Occipital lobe (tissue), 2 donors: ENCODE data around the gene FAM83E. TPM values are rescaled to one million over a fixed set of nuclear protein-coding genes. Genes with fewer than 3 reads are reported as not detected.
A peak's percentile ranks its signal among the peaks of the same experiment; 100 is the strongest.
"Not testable (repeated sequence)": the region's sequence is repeated elsewhere in the genome, so short reads cannot be mapped to it uniquely, and the experiment has no call there.

ENCODE experiments used
- DNase-seq: peaks from one replicate; lab custom pipeline; 2025; lab: John Stamatoyannopoulos, UW
- total RNA-seq: library from RNA; depleted of rRNA; stranded (reverse); fragments of >200 nt; gene quantifications from one replicate; pipeline ENCODE4 v1.2.3, GENCODE V29; 2014

FAM83E gene
- total RNA-seq, 1 donor from 2014 or later: 0.47 TPM

GRCh38 chr19:48578891-48579290, 36.0 kb downstream of the FAM83E start:
- DNase-seq: no peak

GRCh38 chr19:48577908-48578307, 37.0 kb downstream of the FAM83E start:
- not testable (repeated sequence) for DNase-seq

DNA sequence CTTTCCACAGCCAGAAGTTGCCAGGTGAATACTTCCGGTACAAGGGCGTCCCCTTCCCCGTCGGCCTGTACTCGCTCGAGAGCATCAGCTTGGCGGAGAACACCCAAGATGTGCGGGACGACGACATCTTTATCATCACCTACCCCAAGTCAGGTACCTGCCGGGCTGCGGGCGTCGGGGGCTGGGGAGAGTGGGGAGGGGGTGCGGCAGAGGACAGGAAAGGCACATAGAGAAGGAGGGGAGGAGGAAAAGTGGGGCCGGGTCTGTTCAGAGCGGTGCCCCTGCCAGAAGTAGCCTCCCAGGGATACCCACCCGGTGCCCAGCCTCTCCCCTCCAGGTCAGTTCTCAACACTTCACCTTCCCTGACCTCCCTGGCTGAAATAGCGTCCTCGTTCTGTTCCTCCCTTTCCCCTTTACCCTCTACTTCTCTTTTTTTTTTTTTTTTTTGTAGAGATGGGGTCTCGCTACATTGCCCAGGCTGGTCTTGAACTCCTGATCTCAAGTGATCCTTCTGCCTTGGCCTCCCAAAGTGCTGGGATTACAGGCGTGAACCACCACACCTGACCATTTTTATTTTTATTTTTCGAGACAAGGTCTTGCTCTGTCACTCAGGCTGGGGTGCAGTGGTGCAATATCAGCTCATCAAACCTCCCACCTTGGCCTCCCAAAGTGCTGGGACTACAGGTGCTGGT, 38.8 kb downstream of the FAM83E start:
- no peak for DNase-seq

GRCh38 chr19:48573163-48573505, 41.7 kb downstream of the FAM83E start:
- no peak for DNase-seq

- DNase-seq: no peak
Measured at GRCh38 chr19:48571378-48572162, 43.3 kb downstream of the FAM83E start.

DNA sequence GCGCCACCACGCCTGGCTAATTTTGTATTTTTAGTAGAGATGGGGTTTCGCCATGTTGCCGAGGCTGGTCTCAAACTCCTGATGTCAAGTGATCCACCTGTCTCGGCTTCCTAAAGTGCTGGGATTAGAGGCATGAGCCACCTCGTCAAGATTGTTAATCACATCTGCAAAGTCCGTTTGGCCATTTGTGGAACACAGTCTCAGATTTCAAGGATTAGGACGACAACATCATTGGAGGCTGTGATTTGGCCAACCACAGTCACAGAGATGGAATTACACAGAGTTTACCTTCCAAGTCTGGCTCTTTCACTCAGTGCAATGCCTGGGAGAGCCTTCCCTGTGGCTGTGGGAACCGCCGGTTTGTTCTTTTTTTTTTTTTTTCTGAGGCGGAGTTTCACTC, 45.1 kb downstream of the FAM83E start:
- DNase-seq: no peak

- DNase-seq: peak; percentile 72
Measured at GRCh38 chr19:48568345-48568886, 46.5 kb downstream of the FAM83E start.

DNA sequence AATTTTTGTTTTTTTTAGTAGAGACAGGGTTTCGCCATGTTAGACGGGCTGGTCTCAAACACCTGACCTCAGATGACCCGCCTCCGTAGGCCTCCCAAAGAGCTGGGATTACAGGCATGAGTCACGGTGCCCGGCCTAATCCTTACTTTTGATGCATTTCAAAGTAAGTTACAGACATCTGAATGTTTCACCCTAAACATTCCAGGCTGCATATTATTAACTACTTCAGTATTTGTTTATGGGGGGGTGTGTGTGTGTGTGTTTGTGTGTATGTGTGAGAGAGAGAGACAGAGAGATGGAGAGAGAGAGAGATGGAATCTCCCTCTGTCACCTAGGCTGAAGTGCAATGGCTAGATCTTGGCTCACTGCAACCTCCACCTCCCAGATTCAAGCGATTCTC, 49.8 kb downstream of the FAM83E start:
- DNase-seq: no peak

Other genes starting within 250 kb of the FAM83E start
- gene KDELR1, start 223.5 kb downstream of the FAM83E start, total RNA-seq: 21.8 TPM
- gene GRIN2D, start 221.4 kb downstream of the FAM83E start, total RNA-seq: 2.5 TPM
- gene GRWD1, start 169.1 kb downstream of the FAM83E start, total RNA-seq: 9.7 TPM
- gene KCNJ14, start 159.5 kb downstream of the FAM83E start, total RNA-seq: 0.47 TPM
- 71.0 TPM for gene CYTH2, start 145.7 kb downstream of the FAM83E start, total RNA-seq
- gene LMTK3, start 103.2 kb downstream of the FAM83E start, total RNA-seq: 9.5 TPM
- not detected for gene SULT2B1, start 62.9 kb downstream of the FAM83E start, total RNA-seq
- gene SPACA4, start 8.3 kb downstream of the FAM83E start, total RNA-seq: not detected
- 1,447 TPM for gene RPL18, start 4.1 kb upstream of the FAM83E start, total RNA-seq
- 7.2 TPM for gene SPHK2, start 4.4 kb upstream of the FAM83E start, total RNA-seq
- gene DBP, start 22.3 kb upstream of the FAM83E start, total RNA-seq: 4.8 TPM
- gene CA11, start 31.1 kb upstream of the FAM83E start, total RNA-seq: 9.8 TPM
- gene NTN5, start 57.9 kb upstream of the FAM83E start, total RNA-seq: not detected
- not detected for gene FUT2, start 80.9 kb upstream of the FAM83E start, total RNA-seq
- gene MAMSTR, start 104.6 kb upstream of the FAM83E start, total RNA-seq: 0.62 TPM
- 3.3 TPM for gene RASIP1, start 125.5 kb upstream of the FAM83E start, total RNA-seq
- gene IZUMO1, start 131.8 kb upstream of the FAM83E start, total RNA-seq: 0.16 TPM
- gene FUT1, start 137.6 kb upstream of the FAM83E start, total RNA-seq: 0.47 TPM
- not detected for gene FGF21, start 140.4 kb upstream of the FAM83E start, total RNA-seq
- gene BCAT2, start 196.0 kb upstream of the FAM83E start, total RNA-seq: 12.5 TPM
- gene HSD17B14, start 221.4 kb upstream of the FAM83E start, total RNA-seq: 2.5 TPM